ENCODE results near the gene ADH7.
A peak's percentile ranks its signal among the peaks of the same experiment; 100 is the strongest.

Gene ADH7

DNA sequence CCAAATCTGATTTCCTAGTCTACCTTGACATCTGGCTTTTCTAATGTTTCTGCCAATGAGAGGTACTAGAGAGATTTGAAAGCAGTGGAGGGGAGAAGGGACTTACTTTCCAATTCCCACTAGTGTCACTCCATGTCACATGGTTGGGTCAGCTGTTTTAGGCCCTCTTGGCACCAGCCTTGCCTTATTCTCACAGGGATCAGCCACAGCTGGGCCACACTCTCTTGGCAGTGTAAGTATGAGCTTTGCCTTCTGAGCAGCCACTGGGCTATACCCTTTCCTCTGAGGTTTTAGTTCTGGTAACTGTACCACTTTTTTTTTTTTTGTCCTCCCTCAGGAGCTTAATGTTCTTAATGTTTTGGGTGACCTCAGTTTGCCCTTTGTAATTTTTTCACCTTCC is 72.4 kb downstream of the ADH7 start:
- H3K27ac ChIP-seq (ENCODE audit: low read depth, low read length): peak overlapping the region; percentile 78
- H3K9me3 ChIP-seq (ENCODE audit: control insufficient read depth in 5 of 5, low read length in 5 of 5): no peaks in the 10 kb centered on the region
- no peak overlapping the region for H3K4me3 ChIP-seq (ENCODE audit: low read depth in 1 of 5, low read length in 5 of 5)
- H3K27me3 ChIP-seq (ENCODE audit: control insufficient read depth in 5 of 5, insufficient read depth in 4 of 5, low read length in 5 of 5): no peaks in the 10 kb centered on the region
- peak overlapping the region in 1 of 5 donors; percentile 28 for H3K9ac ChIP-seq (ENCODE audit: low read length in 5 of 5)
- peaks cover 5 to 31% (median 25%) of the 10 kb centered on the region in 5 donors for H3K4me1 ChIP-seq (ENCODE audit: control insufficient read depth in 5 of 5, insufficient read depth in 5 of 5, low read length in 5 of 5)
- H3K36me3 ChIP-seq (ENCODE audit: control insufficient read depth in 5 of 5, insufficient read depth in 5 of 5, low read length in 5 of 5): no peaks in the 10 kb centered on the region
